Endothelial cell of umbilical vein (primary cell): ENCODE data around the gene SPON2. TPM values are rescaled to one million over a fixed set of nuclear protein-coding genes. Genes with fewer than 3 reads are reported as not detected.

Experiments
- BruUV-seq: library from RNA; stranded (reverse); fragments of 400-500 nt; replicated peaks from 2 replicates; lab custom pipeline; 2021; lab: Mats Ljungman, UMichigan
- CTCF ChIA-PET: fragments of 300-600, 350-600 bp; sonication (Branson Sonifier 250); formaldehyde crosslinking; loops from one replicate; lab custom pipeline; 2021; ENCODE audit warnings: antibody characterized with exemption, inconsistent platforms; lab: Charles Lee
- POLR2A ChIA-PET: fragments of 300-600, 350-600 bp; sonication (Branson Sonifier 250); formaldehyde crosslinking; loops from one replicate; lab custom pipeline; 2021; ENCODE audit warnings: antibody characterized with exemption, inconsistent platforms; lab: Charles Lee
- DNase-seq: peaks from one replicate; pipeline ENCODE4 v3.0.0-alpha.2; 2011; ENCODE audit warnings: low read depth, low spot score
- FAIRE-seq: peaks from 2 replicates; lab custom pipeline; 2011; peaks lifted over from hg19 to GRCh38; lab: Jason Lieb, UNC
- H2AFZ ChIP-seq: 2 replicates; pipeline ENCODE4 v1.6.0; 2012; ENCODE audit warnings: low read depth, low read length, control low read depth, inconsistent platforms
- H3K27ac ChIP-seq: 2 replicates; pipeline ENCODE4 v1.5.1; 2011; ENCODE audit warnings: low read depth, mild to moderate bottlenecking, control low read depth, low read length, moderate library complexity; ENCODE audit not compliant: insufficient read depth
- H3K27me3 ChIP-seq, 2 experiments: 2 replicates each; pipeline versions ENCODE4 v1.6.0 to v1.6.1; 2011; ENCODE audit warnings: low read length in 2 of 2, mixed read lengths in 1 of 2; ENCODE audit not compliant: control insufficient read depth in 2 of 2, insufficient read depth in 2 of 2
- H3K36me3 ChIP-seq, 2 experiments: 2 replicates in 1 of 2; 3 replicates in 1 of 2; pipeline ENCODE4 v1.5.1; 2011; ENCODE audit warnings: low read length in 2 of 2, mild to moderate bottlenecking in 1 of 2, moderate library complexity in 1 of 2; ENCODE audit not compliant: control insufficient read depth in 2 of 2, insufficient read depth in 2 of 2; ENCODE audit errors: extremely low read depth in 1 of 2
- H3K4me1 ChIP-seq: 3 replicates; pipeline ENCODE4 v1.5.1; 2011; ENCODE audit warnings: mild to moderate bottlenecking, low read length; ENCODE audit not compliant: control insufficient read depth, insufficient read depth; ENCODE audit errors: extremely low read depth
- H3K4me2 ChIP-seq: 2 replicates; pipeline ENCODE4 v1.6.1; 2011; ENCODE audit warnings: low read length, control low read depth, mixed read lengths; ENCODE audit not compliant: insufficient read depth
- H3K4me3 ChIP-seq, 3 experiments: fragments of 200-600 bp in 1 of 3; sonication (generic), shearing (Covaris generic) in 1 of 3; replicated peaks in 1 of 3; 2 replicates each; pipeline ENCODE4 v1.5.1; 2011 to 2016; ENCODE audit warnings: control low read depth in 3 of 3, low read length in 3 of 3, mild to moderate bottlenecking in 2 of 3, inconsistent platforms in 1 of 3, low read depth in 1 of 3, moderate library complexity in 1 of 3; ENCODE audit not compliant: insufficient read depth in 1 of 3
- H3K79me2 ChIP-seq: 2 replicates; pipeline ENCODE4 v1.6.0; 2012; ENCODE audit warnings: low read length, inconsistent platforms; ENCODE audit not compliant: control insufficient read depth, insufficient read depth
- H3K9ac ChIP-seq: replicated peaks from 2 replicates; pipeline ENCODE3; 2011; ENCODE audit warnings: low read length, control low read depth; ENCODE audit not compliant: insufficient read depth; ENCODE audit errors: extremely low read depth
- H3K9me1 ChIP-seq: replicated peaks from 3 replicates; pipeline ENCODE4 v1.6.0; 2011; ENCODE audit warnings: mild to moderate bottlenecking, low read length; ENCODE audit not compliant: control insufficient read depth, insufficient read depth; ENCODE audit errors: extremely low read depth
- H3K9me3 ChIP-seq: replicated peaks from 2 replicates; pipeline ENCODE4 v1.5.1; 2012; ENCODE audit warnings: low read length, inconsistent platforms; ENCODE audit not compliant: control insufficient read depth, insufficient read depth
- H4K20me1 ChIP-seq: replicated peaks from 2 replicates; pipeline ENCODE3; 2011; ENCODE audit warnings: mild to moderate bottlenecking, low read length; ENCODE audit not compliant: control insufficient read depth, insufficient read depth; ENCODE audit errors: extremely low read depth
- CTCF ChIP-seq, 2 donors: IDR thresholded peaks; 1 replicate in 1 of 2; 2 replicates in 1 of 2; pipeline ENCODE4 v1.5.1; 2011; ENCODE audit warnings: low read length in 2 of 2, mild to moderate bottlenecking in 2 of 2, moderate library complexity in 2 of 2, control low read depth in 1 of 2, inconsistent platforms in 1 of 2, low read depth in 1 of 2; ENCODE audit not compliant: insufficient read depth in 1 of 2; ENCODE audit errors: extremely low read depth in 1 of 2
- EZH2 ChIP-seq: IDR thresholded peaks from 2 replicates; pipeline ENCODE4 v1.6.1; 2012; ENCODE audit warnings: borderline replicate concordance, low read depth, mild to moderate bottlenecking, moderate library complexity, low read length, inconsistent platforms; ENCODE audit not compliant: severe bottlenecking
- FOS ChIP-seq: IDR thresholded peaks from 2 replicates; pipeline ENCODE4 v1.6.1; 2011; ENCODE audit warnings: mild to moderate bottlenecking, low read length, moderate library complexity, borderline replicate concordance; ENCODE audit not compliant: insufficient read depth
- GATA2 ChIP-seq: IDR thresholded peaks from 2 replicates; pipeline ENCODE4 v1.7.0; 2011; ENCODE audit warnings: low read depth, mild to moderate bottlenecking, moderate library complexity, mixed read lengths, low read length; ENCODE audit not compliant: insufficient read length, insufficient read depth
- JUN ChIP-seq: IDR thresholded peaks from 2 replicates; pipeline ENCODE4 v1.6.1; 2011; ENCODE audit warnings: borderline replicate concordance, low read depth; ENCODE audit not compliant: insufficient read length, insufficient read depth
- MAX ChIP-seq: IDR thresholded peaks from 2 replicates; pipeline ENCODE4 v1.6.1; 2011; ENCODE audit not compliant: insufficient read depth, insufficient read length
- MYC ChIP-seq: IDR thresholded peaks from one replicate; pipeline ENCODE4 v1.6.1; 2011; ENCODE audit warnings: mild to moderate bottlenecking, low read depth, low read length
- POLR2A ChIP-seq: IDR thresholded peaks from 2 replicates; pipeline ENCODE4 v1.6.1; 2012; ENCODE audit warnings: low read depth, mild to moderate bottlenecking, control low read depth, low read length
- POLR2AphosphoS5 ChIP-seq: IDR thresholded peaks from 2 replicates; pipeline ENCODE4 v1.6.1; 2012; ENCODE audit warnings: low read depth, mild to moderate bottlenecking, control low read depth, low read length, moderate library complexity; ENCODE audit not compliant: insufficient read depth
- dilution Hi-C: fragments of 300-500 bp; cut with MboI; formaldehyde crosslinking; loops from one replicate; pipeline ENCODE4 v1.15.0; 2019; ENCODE audit warnings: low sequenced_read_pairs; ENCODE audit not compliant: extremely low pct_ligation_motif_present
- intact Hi-C: fragments of 100-400 bp; cut with micrococcal nuclease; formaldehyde crosslinking; loops from one replicate; pipeline ENCODE4 v1.10.0; 2022
- polyA plus RNA-seq, 4 experiments: library from polyadenylated mRNA; depleted of rRNA in 3 of 4; stranded (reverse) in 3 of 4; unstranded in 1 of 4; fragments of >200 nt; gene quantifications; 2 replicates each; pipeline versions ENCODE4 v1.2.1 to v1.2.3, GENCODE V29; 2011 to 2012; ENCODE audit warnings: missing spikeins in 1 of 4
- small RNA-seq: library from RNA; depleted of rRNA; stranded (forward); fragments of <200 nt; gene quantifications from one replicate; pipeline ENCODE3, GENCODE V24; 2012; ENCODE audit warnings: low replicate concordance, low read depth; ENCODE audit not compliant: insufficient read depth, insufficient read length
- total RNA-seq: library from RNA; stranded (reverse); gene quantifications from 2 replicates; pipeline ENCODE4 v1.2.3, GENCODE V29; 2021

SPON2 gene
- total and polyA plus RNA-seq, 2 donors (not counting 3 experiments of a cell fraction or from before 2014, with no cell fraction given), result 0.04 TPM; not detected in 1

GRCh38 chr4:1122505-1122904 lies 49.9 kb downstream of the SPON2 start:
- POLR2A ChIA-PET, result no interaction called here
- H2AFZ ChIP-seq, result no peak overlapping the region
- no peak for FAIRE-seq
- H3K9me1 ChIP-seq, result no peaks in the 10 kb centered on the region
- no peak for TF ChIP-seq POLR2A
- TF ChIP-seq MAX, result no peak
- TF ChIP-seq CTCF (IDR thresholded peaks at IDR 0.05; ENCODE audit: extremely low read depth in 1 of 2, insufficient read depth in 1 of 2, low read depth in 1 of 2, low read length in 2 of 2), result no peak
- no peak for TF ChIP-seq FOS
- TF ChIP-seq POLR2AphosphoS5, result no peak
- TF ChIP-seq GATA2, result no peak
- TF ChIP-seq JUN, result no peak
- TF ChIP-seq MYC, result no peak
- no peak for TF ChIP-seq EZH2
- no peak overlapping the region for H3K9ac ChIP-seq
- no peak overlapping the region for H3K4me2 ChIP-seq
- CTCF ChIA-PET, result interaction anchor here (1.2 to 3.5 kb wide), 2 partner anchors 9 to 37 kb away, joined by 3 to 14 read pairs; no protein-coding TSS in a partner anchor
- no peaks in the 10 kb centered on the region for H4K20me1 ChIP-seq
- peaks cover 6 to 12% of the 10 kb centered on the region in 2 experiments for H3K27me3 ChIP-seq
- no peaks in the 10 kb centered on the region for H3K9me3 ChIP-seq
- intact Hi-C loops (no loop called here), dilution Hi-C loops (no loop called here)
- H3K79me2 ChIP-seq, result no peaks in the 10 kb centered on the region
- BruUV-seq, result no TSS peak
- H3K4me3 ChIP-seq, result no peak overlapping the region
- no peaks in the 10 kb centered on the region for H3K36me3 ChIP-seq
- DNase-seq, result no peak
- H3K4me1 ChIP-seq, result no peaks in the 10 kb centered on the region
- H3K27ac ChIP-seq, result no peak overlapping the region

Small RNA genes within 50 kb of the gene (small RNA-seq; reads per million reads assigned to genes)
- gene RF00554, result not detected

Other genes with a start within 250 kb of the SPON2 start
- 109 and 110 TPM in 2 replicates for gene GAK, start 240.3 kb downstream of the SPON2 start, total RNA-seq
- gene GAK, start 240.3 kb downstream of the SPON2 start, polyA plus RNA-seq, result 49.6 and 51.9 TPM in 2 replicates
- gene TMEM175, start 240.1 kb downstream of the SPON2 start, total RNA-seq, result 16.5 and 21.9 TPM in 2 replicates
- gene TMEM175, start 240.1 kb downstream of the SPON2 start, polyA plus RNA-seq, result 80.1 and 83.0 TPM in 2 replicates
- gene DGKQ, start 199.0 kb downstream of the SPON2 start, total RNA-seq, result 20.2 and 20.4 TPM in 2 replicates
- 15.8 and 18.3 TPM in 2 replicates for gene DGKQ, start 199.0 kb downstream of the SPON2 start, polyA plus RNA-seq
- 29.2 and 34.1 TPM in 2 replicates for gene IDUA, start 185.5 kb downstream of the SPON2 start, total RNA-seq
- 19.1 and 23.6 TPM in 2 replicates for gene IDUA, start 185.5 kb downstream of the SPON2 start, polyA plus RNA-seq
- 0.32 TPM in 1 of 2 replicates, not detected in the other for gene SLC26A1, start 179.2 kb downstream of the SPON2 start, total RNA-seq
- 0.06 and 0.10 TPM in 2 replicates for gene SLC26A1, start 179.2 kb downstream of the SPON2 start, polyA plus RNA-seq
- gene FGFRL1, start 161.0 kb downstream of the SPON2 start, total RNA-seq, result 33.3 and 34.8 TPM in 2 replicates
- gene FGFRL1, start 161.0 kb downstream of the SPON2 start, polyA plus RNA-seq, result 74.6 and 88.8 TPM in 2 replicates
- gene RNF212, start 59.0 kb downstream of the SPON2 start, total RNA-seq, result 1.8 and 2.3 TPM in 2 replicates
- 2.6 and 2.8 TPM in 2 replicates for gene RNF212, start 59.0 kb downstream of the SPON2 start, polyA plus RNA-seq
- gene CTBP1, start 76.5 kb upstream of the SPON2 start, total RNA-seq, result 155 and 165 TPM in 2 replicates
- gene CTBP1, start 76.5 kb upstream of the SPON2 start, polyA plus RNA-seq, result 167 and 314 TPM in 2 replicates
- gene MAEA, start 117.3 kb upstream of the SPON2 start, total RNA-seq, result 66.0 and 66.6 TPM in 2 replicates
- gene MAEA, start 117.3 kb upstream of the SPON2 start, polyA plus RNA-seq, result 108 and 116 TPM in 2 replicates
- gene UVSSA, start 174.6 kb upstream of the SPON2 start, total RNA-seq, result 14.9 and 16.4 TPM in 2 replicates
- gene UVSSA, start 174.6 kb upstream of the SPON2 start, polyA plus RNA-seq, result 7.1 and 8.1 TPM in 2 replicates
- gene NKX1-1, start 233.9 kb upstream of the SPON2 start, total RNA-seq, result not detected in 2 replicates
- gene NKX1-1, start 233.9 kb upstream of the SPON2 start, polyA plus RNA-seq, result not detected in 2 replicates